GM21360 (cell line): ENCODE results near the gene TMEM174.

Experiments
- ATAC-seq: cut with Tn5 transposase; IDR thresholded peaks from one replicate; pipeline ENCODE4 v1.9.1; 2021; ENCODE audit warnings: mild to moderate bottlenecking, moderate library complexity; ENCODE audit not compliant: unreplicated experiment

TMEM174 gene

DNA sequence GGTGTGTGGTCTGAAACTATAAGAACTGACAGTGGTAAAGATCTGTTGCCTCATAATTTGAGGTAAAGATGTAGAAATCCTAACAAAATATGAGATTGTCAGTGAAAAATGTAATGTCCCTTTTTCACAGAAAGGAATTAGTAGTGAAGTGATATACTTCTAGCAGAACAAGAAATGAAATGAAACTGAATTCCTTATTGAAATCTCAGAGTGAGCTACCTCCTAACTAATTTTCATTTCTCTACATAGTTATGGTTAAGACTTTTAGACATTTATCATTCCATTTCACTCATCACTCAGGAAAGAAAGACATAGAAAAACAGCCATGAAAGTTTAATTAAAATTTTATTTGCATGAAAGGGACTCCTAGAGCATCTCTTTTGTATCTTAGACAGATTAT, 48.7 kb downstream of the TMEM174 start:
- no peak for ATAC-seq

DNA sequence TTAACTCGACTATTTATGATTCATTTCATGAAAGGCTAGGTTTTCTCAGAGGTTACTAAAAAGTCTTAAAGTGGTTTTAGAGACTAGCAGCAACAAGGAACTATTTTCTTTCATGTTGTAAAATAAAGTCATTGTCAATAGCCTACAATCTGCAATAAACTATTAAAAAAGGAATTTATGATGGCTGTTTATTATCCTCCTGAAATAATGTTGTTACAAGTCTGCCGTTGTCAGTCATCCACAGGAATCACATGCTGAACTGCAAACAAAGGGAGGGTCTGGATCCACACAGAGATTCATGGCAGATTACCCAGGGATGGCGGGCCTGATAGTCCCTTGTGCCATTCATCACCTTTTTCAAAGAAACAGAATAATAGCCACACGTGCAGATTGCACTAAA, 49.2 kb downstream of the TMEM174 start:
- ATAC-seq: no peak
